GM06990 (cell line): ENCODE measurements around the gene PTAFR.

Source experiments
- DNase-seq: peaks from one replicate; pipeline ENCODE4 v3.0.0-alpha.2; 2011; ENCODE audit not compliant: insufficient read length; ENCODE audit errors: extremely low read depth
- H3K27me3 ChIP-seq: replicated peaks from 2 replicates; pipeline ENCODE4 v1.6.0; 2011; ENCODE audit warnings: low read length; ENCODE audit not compliant: control insufficient read depth, insufficient read depth
- H3K36me3 ChIP-seq: 2 replicates; pipeline ENCODE4 v1.5.1; 2011; ENCODE audit warnings: low read length; ENCODE audit not compliant: control insufficient read depth, insufficient read depth
- H3K4me3 ChIP-seq: replicated peaks from 2 replicates; pipeline ENCODE4 v1.5.1; 2011; ENCODE audit warnings: low read depth, mild to moderate bottlenecking, control low read depth, low read length
- CTCF ChIP-seq: IDR thresholded peaks from 2 replicates; pipeline ENCODE4 v1.5.1; 2011; ENCODE audit warnings: low read length, control low read depth, mild to moderate bottlenecking, inconsistent platforms; ENCODE audit not compliant: insufficient read depth, poor library complexity, severe bottlenecking

The PTAFR gene

GRCh38 chr1:28154078-28154594 lies 22.4 kb downstream of the PTAFR start:
- Histone ChIP-seq H3K36me3 (no peaks in the 10 kb centered on the region; the same call in 1 of the 2 replicates), H3K4me3 (no peak overlapping the region), H3K27me3 (no peaks in the 10 kb centered on the region)
- no peak for DNase-seq
- TF ChIP-seq CTCF, result no peak

GRCh38 chr1:28150125-28150780 lies 26.2 kb downstream of the PTAFR start:
- H3K4me3 ChIP-seq, result no peak overlapping the region
- H3K36me3 ChIP-seq, result no peaks in the 10 kb centered on the region; the same call in 1 of the 2 replicates
- TF ChIP-seq CTCF, result no peak
- no peak for DNase-seq
- H3K27me3 ChIP-seq, result no peaks in the 10 kb centered on the region

- Histone ChIP-seq H3K4me3 (no peak overlapping the region), H3K27me3 (no peaks in the 10 kb centered on the region), H3K36me3 (no peaks in the 10 kb centered on the region; the same call in 1 of the 2 replicates)
- DNase-seq, result no peak
- no peak for TF ChIP-seq CTCF
Measured at GRCh38 chr1:28148880-28149195, 27.7 kb downstream of the PTAFR start.

GRCh38 chr1:28147264-28148094 lies 29.0 kb downstream of the PTAFR start:
- TF ChIP-seq CTCF, result no peak
- DNase-seq, result peak; percentile 37

GRCh38 chr1:28145728-28146127 lies 30.8 kb downstream of the PTAFR start:
- Histone ChIP-seq H3K4me3 (no peak overlapping the region), H3K36me3 (no peaks in the 10 kb centered on the region; the same call in 1 of the 2 replicates), H3K27me3 (no peaks in the 10 kb centered on the region)
- no peak for TF ChIP-seq CTCF
- no peak for DNase-seq

More at GRCh38 chr1:28147264-28148094, 29.0 kb downstream of the PTAFR start:
- H3K36me3 ChIP-seq, result no peaks in the 10 kb centered on the region; the same call in 1 of the 2 replicates
- H3K27me3 ChIP-seq, result no peaks in the 10 kb centered on the region
- H3K4me3 ChIP-seq, result peak overlapping the region; percentile 23
